K562 (cell line): ENCODE data around the gene DNER. TPM values are rescaled to one million over a fixed set of nuclear protein-coding genes. Genes with fewer than 3 reads are reported as not detected.

Experiments
- ATAC-seq: fragments of 200-7000 bp; cut with Tn5 transposase; 3 replicates; pipeline ENCODE4 v1.9.1; 2020; ENCODE audit warnings: moderate library complexity
- BruUV-seq: library from RNA; stranded (reverse); fragments of 400-500 nt; replicated peaks from 2 replicates; lab custom pipeline; 2021; lab: Mats Ljungman, UMichigan
- CTCF ChIA-PET: fragments of 300-600 bp; formaldehyde crosslinking; extraction: SDS; loops from one replicate; lab custom pipeline; 2021; ENCODE audit warnings: low intra/inter-chr PET ratio; lab: Yijun Ruan, JAX
- POLR2A ChIA-PET: fragments of 300-600, 350-650 bp; sonication (Branson Sonifier 250); formaldehyde crosslinking; extraction: SDS; loops from one replicate; lab custom pipeline; 2021; ENCODE audit warnings: antibody characterized with exemption, inconsistent platforms; lab: Yijun Ruan, JAX
- DNase-seq, 4 experiments: peaks; one replicate each; pipeline versions ENCODE4 v3.0.0 to v3.0.0-alpha.2; 2011 to 2018; ENCODE audit warnings: low spot score in 3 of 4, mixed read lengths in 3 of 4; ENCODE audit errors: extremely low read depth in 1 of 4
- FAIRE-seq: peaks from 2 replicates; lab custom pipeline; 2011; peaks lifted over from hg19 to GRCh38; lab: Jason Lieb, UNC
- H2AFZ ChIP-seq: 2 replicates; pipeline ENCODE4 v1.6.0; 2011; ENCODE audit warnings: low read depth, low read length, control low read depth, inconsistent platforms
- H3K27ac ChIP-seq: fragments of 200-600 bp; 3 replicates; pipeline ENCODE4 v1.8.0; 2011; ENCODE audit warnings: low read depth, mild to moderate bottlenecking, control low read depth, inconsistent platforms, low read length, moderate library complexity, mixed read lengths; ENCODE audit errors: extremely low read depth
- H3K27me3 ChIP-seq, 2 experiments: fragments of 300-600 bp in 1 of 2; 2 replicates in 1 of 2; 3 replicates in 1 of 2; pipeline versions ENCODE4 v1.6.0 to v1.8.0; 2011; ENCODE audit warnings: inconsistent platforms in 2 of 2, low read length in 2 of 2, mild to moderate bottlenecking in 1 of 2, mixed read lengths in 1 of 2, moderate library complexity in 1 of 2; ENCODE audit not compliant: control insufficient read depth in 2 of 2, insufficient read depth in 2 of 2
- H3K36me3 ChIP-seq: fragments of 300-600 bp; 3 replicates; pipeline ENCODE4 v1.8.0; 2011; ENCODE audit warnings: mild to moderate bottlenecking, low read length, inconsistent platforms; ENCODE audit not compliant: control insufficient read depth, insufficient read depth
- H3K4me1 ChIP-seq, 2 experiments: fragments of 200-600 bp in 1 of 2; replicated peaks in 1 of 2; 2 replicates in 1 of 2; 3 replicates in 1 of 2; pipeline versions ENCODE4 v1.5.1 to v1.8.0; 2011; ENCODE audit warnings: inconsistent platforms in 2 of 2, low read length in 2 of 2, mild to moderate bottlenecking in 1 of 2, mixed read lengths in 1 of 2, moderate library complexity in 1 of 2; ENCODE audit not compliant: control insufficient read depth in 2 of 2, insufficient read depth in 2 of 2
- H3K4me2 ChIP-seq: 2 replicates; pipeline ENCODE4 v1.6.1; 2011; ENCODE audit warnings: low read length, control low read depth, inconsistent platforms, mixed read lengths; ENCODE audit not compliant: insufficient read depth
- H3K4me3 ChIP-seq: fragments of 200-600 bp; sonication (generic), shearing (Covaris generic); 2 replicates; pipeline ENCODE4 v1.5.1; 2016; ENCODE audit warnings: control low read depth, inconsistent platforms
- H3K79me2 ChIP-seq: fragments of 200-600 bp; 3 replicates; pipeline ENCODE4 v1.8.0; 2011; ENCODE audit warnings: low read length, inconsistent platforms; ENCODE audit not compliant: control insufficient read depth, insufficient read depth
- H3K9ac ChIP-seq, 2 experiments: 2 replicates each; pipeline versions ENCODE4 v1.6.0 to v1.6.1; 2011; ENCODE audit warnings: low read depth in 2 of 2, low read length in 2 of 2, control low read depth in 1 of 2, inconsistent platforms in 1 of 2, mild to moderate bottlenecking in 1 of 2, mixed read lengths in 1 of 2; ENCODE audit not compliant: insufficient read depth in 1 of 2
- H3K9me1 ChIP-seq: one replicate; pipeline ENCODE4 v1.6.0; 2011; ENCODE audit warnings: inconsistent platforms, mild to moderate bottlenecking, low read length, moderate library complexity; ENCODE audit not compliant: control insufficient read depth, insufficient read depth
- H3K9me3 ChIP-seq: replicated peaks from 2 replicates; pipeline ENCODE4 v1.5.1; 2011; ENCODE audit warnings: low read depth, low read length, inconsistent platforms; ENCODE audit not compliant: control insufficient read depth, insufficient read depth
- H4K20me1 ChIP-seq: replicated peaks from 2 replicates; pipeline ENCODE4 v1.6.1; 2011; ENCODE audit warnings: low read length, inconsistent platforms, mixed read lengths; ENCODE audit not compliant: control insufficient read depth, insufficient read depth
- FIP1L1 ChIP-seq: fragments of 200-400 bp; formaldehyde crosslinking; IDR thresholded peaks from 2 replicates; pipeline ENCODE4 v1.6.1; 2018; ENCODE audit warnings: mild to moderate bottlenecking, low read depth, low read length; ENCODE audit not compliant: poor library complexity, severe bottlenecking
- MCM5 ChIP-seq: fragments of 450-650 bp; IDR thresholded peaks from 2 replicates; pipeline ENCODE4 v1.6.1; 2016; ENCODE audit warnings: low read depth
- PHF21A ChIP-seq: fragments of 450-650 bp; IDR thresholded peaks from 2 replicates; pipeline ENCODE4 v1.6.1; 2017; ENCODE audit warnings: low read depth, borderline replicate concordance
- TSC22D4 ChIP-seq: fragments of 450-650 bp; IDR thresholded peaks from 2 replicates; pipeline ENCODE4 v1.6.1; 2016; ENCODE audit warnings: missing genetic modification characterization, missing biosample characterization, control low read depth
- XRCC3 ChIP-seq: fragments of 450-650 bp; IDR thresholded peaks from 2 replicates; pipeline ENCODE4 v1.6.1; 2017; ENCODE audit warnings: mild to moderate bottlenecking, moderate library complexity
- WGBS: fragments of 100-300 bp; shearing (Covaris generic); methylation state at CpG from one replicate; pipeline ENCODE4 v1.1.6; 2016; ENCODE audit warnings: low coverage, mixed read lengths; ENCODE audit not compliant: insufficient coverage; ENCODE audit errors: missing lambda C conversion rate; 5-methylcytosine and 5-hydroxymethylcytosine counted together
- in situ Hi-C: fragments of 300-500 bp; cut with MboI; formaldehyde crosslinking; loops from 4 replicates; pipeline ENCODE4 v1.15.0; 2018; ENCODE audit warnings: inconsistent platforms, mixed read lengths
- intact Hi-C: fragments of 100-400 bp; cut with micrococcal nuclease; formaldehyde crosslinking; loops from 2 replicates; pipeline ENCODE4 v1.14.2; 2022
- polyA plus RNA-seq, 8 experiments: library from polyadenylated mRNA; depleted of rRNA in 4 of 8; stranded (reverse) in 5 of 8; unstranded in 3 of 8; fragments of >200 nt; fragmentation: Nextera tagmentation in 2 of 8; fragmentation: Illumina TruSeq in 1 of 8; extraction: Ambion mirVana in 2 of 8; extraction: Trizol in 1 of 8; gene quantifications; 2 replicates each; pipeline versions ENCODE4 v1.2.1 to v1.2.3, GENCODE V29; 2011 to 2014; ENCODE audit warnings: inconsistent platforms in 1 of 8, missing spikeins in 1 of 8
- total RNA-seq, 7 experiments: library from RNA; depleted of rRNA in 6 of 7; stranded (reverse); fragments of >200 nt in 6 of 7; fragmentation: Illumina TruSeq in 2 of 7; extraction: Trizol in 2 of 7; gene quantifications; 2 replicates each; pipeline versions ENCODE4 v1.2.1 to v1.2.3, GENCODE V29; 2011 to 2021; ENCODE audit warnings: low replicate concordance in 1 of 7
- TF ChIP-seq, protein P1 (sequence below): sonication (generic); formaldehyde crosslinking; IDR thresholded peaks from 2 replicates; pipeline ENCODE4 v1.8.0; 2023; ENCODE audit warnings: missing genetic modification reagents, mild to moderate bottlenecking, borderline replicate concordance
- TF ChIP-seq, protein P2 (sequence below): fragments of 450-650 bp; formaldehyde crosslinking; IDR thresholded peaks from 2 replicates; pipeline ENCODE4 v1.4.0; 2022; ENCODE audit warnings: mild to moderate bottlenecking, moderate library complexity

Gene DNER
- total and polyA plus RNA-seq, 9 of the 15 experiments (the other 6 are each of a cell fraction or from before 2014, with no cell fraction given), result not detected

DNA sequence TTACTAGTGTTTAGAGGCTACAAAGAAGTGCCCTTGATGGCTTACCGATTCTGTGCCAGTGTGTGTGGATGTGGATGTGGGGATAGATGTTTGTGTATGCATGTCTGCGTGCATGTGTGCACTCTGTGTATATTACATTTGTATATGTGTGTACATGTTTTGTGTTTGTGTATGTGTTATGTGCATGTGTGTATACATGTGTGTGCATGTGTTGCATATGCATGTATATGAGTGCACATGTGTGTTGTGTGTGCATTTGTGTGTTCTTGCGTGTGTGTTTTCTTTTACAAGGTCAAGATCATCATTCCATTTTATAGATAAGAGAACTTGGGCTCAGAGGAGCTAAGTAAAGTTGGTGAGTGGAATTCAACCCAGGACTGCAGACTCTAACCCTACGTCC lies 226.1 kb downstream of the DNER start:
- intact Hi-C loops, result no loop called here
- TF ChIP-seq MCM5 (no peak), PHF21A (no peak), XRCC3 (no peak), FIP1L1 (no peak), TSC22D4 (tag) (no peak)
- TF ChIP-seq, protein P1, sequence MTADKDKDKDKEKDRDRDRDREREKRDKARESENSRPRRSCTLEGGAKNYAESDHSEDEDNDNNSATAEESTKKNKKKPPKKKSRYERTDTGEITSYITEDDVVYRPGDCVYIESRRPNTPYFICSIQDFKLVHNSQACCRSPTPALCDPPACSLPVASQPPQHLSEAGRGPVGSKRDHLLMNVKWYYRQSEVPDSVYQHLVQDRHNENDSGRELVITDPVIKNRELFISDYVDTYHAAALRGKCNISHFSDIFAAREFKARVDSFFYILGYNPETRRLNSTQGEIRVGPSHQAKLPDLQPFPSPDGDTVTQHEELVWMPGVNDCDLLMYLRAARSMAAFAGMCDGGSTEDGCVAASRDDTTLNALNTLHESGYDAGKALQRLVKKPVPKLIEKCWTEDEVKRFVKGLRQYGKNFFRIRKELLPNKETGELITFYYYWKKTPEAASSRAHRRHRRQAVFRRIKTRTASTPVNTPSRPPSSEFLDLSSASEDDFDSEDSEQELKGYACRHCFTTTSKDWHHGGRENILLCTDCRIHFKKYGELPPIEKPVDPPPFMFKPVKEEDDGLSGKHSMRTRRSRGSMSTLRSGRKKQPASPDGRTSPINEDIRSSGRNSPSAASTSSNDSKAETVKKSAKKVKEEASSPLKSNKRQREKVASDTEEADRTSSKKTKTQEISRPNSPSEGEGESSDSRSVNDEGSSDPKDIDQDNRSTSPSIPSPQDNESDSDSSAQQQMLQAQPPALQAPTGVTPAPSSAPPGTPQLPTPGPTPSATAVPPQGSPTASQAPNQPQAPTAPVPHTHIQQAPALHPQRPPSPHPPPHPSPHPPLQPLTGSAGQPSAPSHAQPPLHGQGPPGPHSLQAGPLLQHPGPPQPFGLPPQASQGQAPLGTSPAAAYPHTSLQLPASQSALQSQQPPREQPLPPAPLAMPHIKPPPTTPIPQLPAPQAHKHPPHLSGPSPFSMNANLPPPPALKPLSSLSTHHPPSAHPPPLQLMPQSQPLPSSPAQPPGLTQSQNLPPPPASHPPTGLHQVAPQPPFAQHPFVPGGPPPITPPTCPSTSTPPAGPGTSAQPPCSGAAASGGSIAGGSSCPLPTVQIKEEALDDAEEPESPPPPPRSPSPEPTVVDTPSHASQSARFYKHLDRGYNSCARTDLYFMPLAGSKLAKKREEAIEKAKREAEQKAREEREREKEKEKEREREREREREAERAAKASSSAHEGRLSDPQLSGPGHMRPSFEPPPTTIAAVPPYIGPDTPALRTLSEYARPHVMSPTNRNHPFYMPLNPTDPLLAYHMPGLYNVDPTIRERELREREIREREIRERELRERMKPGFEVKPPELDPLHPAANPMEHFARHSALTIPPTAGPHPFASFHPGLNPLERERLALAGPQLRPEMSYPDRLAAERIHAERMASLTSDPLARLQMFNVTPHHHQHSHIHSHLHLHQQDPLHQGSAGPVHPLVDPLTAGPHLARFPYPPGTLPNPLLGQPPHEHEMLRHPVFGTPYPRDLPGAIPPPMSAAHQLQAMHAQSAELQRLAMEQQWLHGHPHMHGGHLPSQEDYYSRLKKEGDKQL (CRISPR knock-in tag), result no peak
- TF ChIP-seq, protein P2, sequence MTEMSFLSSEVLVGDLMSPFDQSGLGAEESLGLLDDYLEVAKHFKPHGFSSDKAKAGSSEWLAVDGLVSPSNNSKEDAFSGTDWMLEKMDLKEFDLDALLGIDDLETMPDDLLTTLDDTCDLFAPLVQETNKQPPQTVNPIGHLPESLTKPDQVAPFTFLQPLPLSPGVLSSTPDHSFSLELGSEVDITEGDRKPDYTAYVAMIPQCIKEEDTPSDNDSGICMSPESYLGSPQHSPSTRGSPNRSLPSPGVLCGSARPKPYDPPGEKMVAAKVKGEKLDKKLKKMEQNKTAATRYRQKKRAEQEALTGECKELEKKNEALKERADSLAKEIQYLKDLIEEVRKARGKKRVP (CRISPR knock-in tag), result no peak
- no peak overlapping the region for H3K9ac ChIP-seq
- H3K79me2 ChIP-seq, result no peaks in the 10 kb centered on the region
- no TSS peak for BruUV-seq
- H3K9me3 ChIP-seq, result no peaks in the 10 kb centered on the region
- H3K4me2 ChIP-seq, result no peak overlapping the region
- H3K9me1 ChIP-seq, result no peaks in the 10 kb centered on the region
- in situ Hi-C loops, result no loop called here
- no peaks in the 10 kb centered on the region for H4K20me1 ChIP-seq
- no peaks in the 10 kb centered on the region for H3K36me3 ChIP-seq
- no peaks in the 10 kb centered on the region for H3K27me3 ChIP-seq
- no peak overlapping the region for H3K27ac ChIP-seq
- ATAC-seq (no peak), FAIRE-seq (no peak), DNase-seq (no peak)
- no peaks in the 10 kb centered on the region for H3K4me1 ChIP-seq
- no peak overlapping the region for H2AFZ ChIP-seq
- ChIA-PET CTCF (no interaction called here), POLR2A (no interaction called here)
- WGBS, result 0% methylated on average over 4 of the region's 4 CpGs
- H3K4me3 ChIP-seq, result no peak overlapping the region
